Esophagus squamous epithelium (tissue), 5 donors: ENCODE data around the gene SCNN1B. TPM values are rescaled to one million over a fixed set of nuclear protein-coding genes. Genes with fewer than 3 reads are reported as not detected.
"Not testable (repeated sequence)": the region's sequence is repeated elsewhere in the genome, so short reads cannot be mapped to it uniquely, and the experiment has no call there.

Experiments
- DNase-seq: peaks from one replicate; lab custom pipeline; 2025; lab: John Stamatoyannopoulos, UW
- H3K27ac ChIP-seq, 4 donors: fragments of 200-600 bp; sonication (generic); one replicate each; pipeline ENCODE4 v1.5.1; 2016 to 2019; ENCODE audit warnings: mild to moderate bottlenecking in 1 of 4
- H3K27me3 ChIP-seq, 4 donors: fragments of 200-600 bp; sonication (generic); 1 replicate in 3 of 4; 2 replicates in 1 of 4; pipeline versions ENCODE4 v1.5.1 to v1.6.0; 2017 to 2021; ENCODE audit warnings: antibody characterized with exemption in 1 of 4
- H3K36me3 ChIP-seq, 3 donors: fragments of 200-600 bp; sonication (generic); one replicate each; pipeline ENCODE4 v1.5.1; 2016 to 2019
- H3K4me1 ChIP-seq, 3 donors: fragments of 200-600 bp; sonication (generic); one replicate each; pipeline ENCODE4 v1.5.1; 2017 to 2019
- H3K4me3 ChIP-seq, 4 donors: fragments of 200-600 bp; sonication (generic); 1 replicate in 3 of 4; 2 replicates in 1 of 4; pipeline ENCODE4 v1.5.1; 2016 to 2019; ENCODE audit warnings: mild to moderate bottlenecking in 2 of 4, moderate library complexity in 1 of 4
- H3K9me3 ChIP-seq, 3 donors: fragments of 200-600 bp; sonication (generic); one replicate each; pipeline ENCODE4 v1.5.1; 2016 to 2019
- CTCF ChIP-seq, 6 experiments: fragments of 450-650 bp in 4 of 6; fragments of 200-600 bp in 2 of 6; sonication (generic) in 2 of 6; IDR thresholded peaks; one replicate each; pipeline ENCODE4 v1.5.1; 2016 to 2019; ENCODE audit warnings: antibody characterized with exemption in 6 of 6, mild to moderate bottlenecking in 4 of 6, moderate library complexity in 4 of 6
- POLR2A ChIP-seq, 4 donors: fragments of 450-650 bp; IDR thresholded peaks; one replicate each; pipeline ENCODE4 v1.6.1; 2017; ENCODE audit warnings: antibody characterized with exemption in 4 of 4, mild to moderate bottlenecking in 4 of 4, moderate library complexity in 3 of 4
- WGBS, 2 donors: methylation state at CpG; one replicate each; pipeline ENCODE4 v1.1.5; 2018; 5-methylcytosine and 5-hydroxymethylcytosine counted together
- intact Hi-C: fragments of 100-400 bp; cut with DNase I; formaldehyde crosslinking; loops from one replicate; pipeline ENCODE4 v1.15.0; 2022
- total RNA-seq, 4 donors: library from RNA; depleted of rRNA; stranded (reverse); fragments of >200 nt; gene quantifications; one replicate each; pipeline ENCODE4 v1.1.0, GENCODE V29; 2016
- donor health status: DM: yes; HTN: yes; CAD: no.

SCNN1B gene
- total RNA-seq, 4 donors from 2014 or later = 24.9 to 86.8 (median 36.2) TPM

DNA sequence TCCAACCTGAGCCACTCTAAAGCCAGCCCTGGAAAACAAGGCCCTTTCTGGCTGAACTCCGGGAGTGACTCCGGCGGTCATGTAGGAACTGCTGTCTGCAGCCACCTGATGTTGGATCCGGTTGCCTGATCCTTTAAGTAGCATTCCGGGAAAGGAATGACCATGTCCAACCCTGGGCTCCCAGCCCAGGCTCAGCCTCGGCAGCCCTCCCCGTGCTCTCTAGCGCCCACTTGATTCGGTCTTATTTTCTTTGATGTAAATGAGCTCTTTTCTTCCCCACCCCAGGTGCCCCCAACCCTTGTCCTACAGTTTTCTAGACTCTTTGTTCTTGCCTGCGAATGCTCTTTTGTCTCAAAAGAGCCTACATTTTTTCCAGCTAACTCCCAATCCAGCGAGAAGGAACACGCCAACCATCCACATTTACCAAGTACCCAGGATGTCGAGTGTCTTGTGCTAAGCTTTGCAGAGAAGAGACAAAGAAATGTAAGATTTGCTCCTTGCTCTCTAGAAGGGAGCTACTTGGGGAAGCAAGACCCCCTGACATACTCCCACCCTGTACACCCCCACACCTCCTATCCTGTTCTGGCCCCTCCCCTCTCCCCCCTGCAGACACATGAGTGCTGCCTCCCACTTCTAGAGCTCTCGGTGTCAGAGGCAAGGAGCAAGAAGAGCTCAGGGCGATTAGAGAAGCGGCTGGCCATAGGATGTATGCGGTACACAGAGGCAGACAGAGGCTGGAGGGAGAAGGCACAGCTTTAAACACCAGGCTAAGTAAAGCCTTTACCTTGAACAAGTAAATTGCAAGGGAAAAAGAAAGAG, 97.1 kb downstream of the SCNN1B start:
- no peak for TF ChIP-seq POLR2A (IDR thresholded peaks at IDR 0.05)
- TF ChIP-seq CTCF (IDR thresholded peaks at IDR 0.05) = no peak
- DNase-seq = no peak
- peaks cover 7 to 93% (median 11%) of the 10 kb centered on the region in 3 donors for H3K36me3 ChIP-seq
- H3K27ac ChIP-seq = no peak overlapping the region
- intact Hi-C loops = no loop called here
- no peaks in the 10 kb centered on the region for H3K9me3 ChIP-seq
- no peaks in the 10 kb centered on the region for H3K27me3 ChIP-seq
- 73 to 81% methylated on average over 16 of the region's 17 CpGs for WGBS, 2 donors
- H3K4me3 ChIP-seq = no peak overlapping the region
- H3K4me1 ChIP-seq = peaks cover 0 to 4% (median 0%) of the 10 kb centered on the region in 3 donors

DNA sequence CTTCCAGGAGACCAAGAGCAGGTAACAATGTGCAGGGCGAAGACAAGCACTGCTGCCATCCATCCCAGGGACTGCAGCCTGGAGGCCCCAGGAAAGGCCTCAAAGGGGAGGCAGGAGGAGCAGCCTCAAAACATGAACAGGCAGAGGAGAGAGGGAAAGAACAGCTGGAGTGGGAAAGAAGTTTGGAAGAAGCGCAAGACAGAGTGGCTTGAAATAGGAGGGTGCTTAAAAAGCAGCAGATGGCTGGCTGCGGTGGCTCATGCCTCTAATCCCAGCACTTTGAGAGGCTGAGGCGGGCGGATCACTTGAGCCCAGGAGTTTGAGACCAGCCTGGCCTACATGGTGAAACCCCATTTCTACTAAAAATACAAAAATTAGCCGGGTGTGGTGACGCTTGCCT, 98.3 kb downstream of the SCNN1B start:
- H3K4me3 ChIP-seq, H3K9me3 ChIP-seq, DNase-seq, H3K27me3 ChIP-seq, H3K27ac ChIP-seq, intact Hi-C loops, H3K4me1 ChIP-seq: not testable (repeated sequence)
- peaks cover 7 to 100% (median 17%) of the 10 kb centered on the region in 3 donors for H3K36me3 ChIP-seq
- 92% methylated on average over 7 of the region's 7 CpGs for WGBS, 2 donors

GRCh38 chr16:23401139-23401538, 99.0 kb downstream of the SCNN1B start:
- Histone ChIP-seq H3K9me3 (no peaks in the 10 kb centered on the region), H3K27me3 (no peaks in the 10 kb centered on the region), H3K4me3 (no peak overlapping the region), H3K4me1 (no peaks in the 10 kb centered on the region), H3K27ac (no peak overlapping the region), H3K36me3 (peaks cover 7 to 100% (median 19%) of the 10 kb centered on the region in 3 donors)
- no peak for TF ChIP-seq POLR2A (IDR thresholded peaks at IDR 0.05)
- no peak for TF ChIP-seq CTCF (IDR thresholded peaks at IDR 0.05)
- intact Hi-C loops = no loop called here
- no peak for DNase-seq
- WGBS, 2 donors = 87 to 90% methylated on average over 8 of the region's 8 CpGs

DNA sequence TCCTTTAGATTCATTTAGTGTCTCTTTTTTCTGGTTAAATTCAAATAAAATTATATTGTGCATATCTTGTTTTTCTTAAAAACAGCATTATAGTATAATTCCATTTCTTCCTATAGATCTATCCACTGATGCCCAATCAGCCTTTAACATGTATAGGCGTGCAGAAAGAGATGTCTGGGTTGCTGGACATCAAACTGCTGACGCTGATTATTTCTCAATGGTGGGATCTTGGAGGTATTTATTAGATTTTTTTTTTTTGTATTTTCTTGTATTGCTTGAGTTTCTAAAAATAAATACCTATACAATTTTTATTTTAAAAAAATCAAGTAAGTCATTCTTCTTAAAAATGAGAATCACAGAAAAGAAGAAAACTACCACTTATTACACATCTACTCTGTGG, 100.0 kb downstream of the SCNN1B start:
- no peak for DNase-seq
- Histone ChIP-seq H3K4me1 (no peaks in the 10 kb centered on the region), H3K4me3 (no peak overlapping the region), H3K36me3 (peaks cover 1 to 100% (median 15%) of the 10 kb centered on the region in 3 donors), H3K27ac (no peak overlapping the region), H3K27me3 (no peaks in the 10 kb centered on the region), H3K9me3 (no peaks in the 10 kb centered on the region)
- WGBS, 2 donors = 93 to 96% methylated on average over 2 of the region's 2 CpGs
- intact Hi-C loops = no loop called here
- no peak for TF ChIP-seq CTCF (IDR thresholded peaks at IDR 0.05)
- no peak for TF ChIP-seq POLR2A (IDR thresholded peaks at IDR 0.05)

DNA sequence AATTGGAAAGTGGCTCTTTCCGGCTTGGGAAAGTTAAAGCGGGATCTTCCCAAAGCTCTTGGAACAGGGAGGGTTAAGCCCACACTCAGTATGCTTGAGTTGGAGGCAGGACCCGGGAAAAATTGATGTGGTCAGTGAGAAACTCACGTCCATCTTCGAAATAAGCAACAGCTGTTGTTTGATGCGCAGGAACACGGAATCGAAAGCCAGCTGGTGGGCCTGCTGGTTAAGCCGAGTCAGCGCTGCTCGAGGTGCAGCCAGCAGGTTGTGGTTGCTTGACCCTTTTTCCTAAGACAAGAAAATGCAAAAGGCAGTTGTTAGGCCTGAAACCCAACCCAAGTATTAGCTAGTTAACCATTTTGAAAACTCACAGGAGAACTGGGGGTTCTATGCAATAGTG, 101.4 kb downstream of the SCNN1B start:
- no peak for DNase-seq
- intact Hi-C loops = no loop called here
- WGBS, 2 donors = 77 to 80% methylated on average over 11 of the region's 11 CpGs
- H3K27me3 ChIP-seq = no peaks in the 10 kb centered on the region
- no peak overlapping the region for H3K27ac ChIP-seq
- no peak overlapping the region for H3K4me3 ChIP-seq
- peaks cover 0 to 95% (median 9%) of the 10 kb centered on the region in 3 donors for H3K36me3 ChIP-seq
- TF ChIP-seq POLR2A (IDR thresholded peaks at IDR 0.05) = no peak
- TF ChIP-seq CTCF (IDR thresholded peaks at IDR 0.05) = no peak
- H3K9me3 ChIP-seq = no peaks in the 10 kb centered on the region
- no peaks in the 10 kb centered on the region for H3K4me1 ChIP-seq
